Measurements from ENCODE around the gene CHCHD6.

CHCHD6 gene

DNA sequence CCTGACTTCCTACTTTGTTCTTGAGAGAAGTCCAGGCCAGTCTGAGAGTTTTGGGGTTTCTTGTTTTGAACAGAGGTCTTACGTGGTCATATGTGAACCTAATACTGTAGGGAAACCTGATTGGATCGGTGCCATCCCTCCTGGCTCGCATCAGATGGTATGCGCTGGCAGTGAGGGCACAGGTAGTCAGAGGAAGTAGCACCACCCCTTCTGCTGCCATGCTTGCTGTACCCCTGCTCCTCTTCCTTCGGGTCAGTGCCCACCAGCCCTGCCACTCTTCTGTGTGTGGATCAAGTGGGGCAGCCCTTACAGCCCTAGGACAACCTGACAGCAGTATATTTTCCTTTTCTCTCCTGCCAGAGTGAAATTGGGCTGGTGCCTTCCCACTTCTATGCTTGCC is 39.7 kb downstream of the CHCHD6 start:
- DNase-seq, result no peak

- DNase-seq, result no peak
These were observed 41.8 kb downstream of the CHCHD6 start for GRCh38 chr3:126745760-126746394.

- DNase-seq, result no peak
These were observed 42.5 kb downstream of the CHCHD6 start for GRCh38 chr3:126746395-126747177.

DNA sequence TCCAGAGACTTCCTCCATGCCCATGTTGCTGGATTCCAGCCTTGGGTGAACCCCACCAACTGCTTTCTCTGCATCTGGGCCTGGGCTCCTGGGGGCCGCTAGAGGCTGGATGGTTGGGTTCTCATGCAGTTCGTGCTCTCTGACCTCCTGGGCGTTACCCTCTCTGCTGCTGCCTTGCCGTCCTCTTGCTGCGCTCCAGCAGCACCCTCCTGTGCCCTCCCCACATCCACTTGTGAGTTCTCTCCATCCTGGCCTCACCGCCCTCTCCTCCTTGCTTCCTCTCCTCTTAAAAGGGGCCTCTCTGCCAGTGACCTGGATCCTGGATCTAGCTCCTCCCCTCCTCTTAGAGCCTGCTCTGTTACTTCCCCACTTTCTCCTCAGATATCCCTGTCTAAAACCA is 43.7 kb downstream of the CHCHD6 start:
- DNase-seq, result no peak

DNA sequence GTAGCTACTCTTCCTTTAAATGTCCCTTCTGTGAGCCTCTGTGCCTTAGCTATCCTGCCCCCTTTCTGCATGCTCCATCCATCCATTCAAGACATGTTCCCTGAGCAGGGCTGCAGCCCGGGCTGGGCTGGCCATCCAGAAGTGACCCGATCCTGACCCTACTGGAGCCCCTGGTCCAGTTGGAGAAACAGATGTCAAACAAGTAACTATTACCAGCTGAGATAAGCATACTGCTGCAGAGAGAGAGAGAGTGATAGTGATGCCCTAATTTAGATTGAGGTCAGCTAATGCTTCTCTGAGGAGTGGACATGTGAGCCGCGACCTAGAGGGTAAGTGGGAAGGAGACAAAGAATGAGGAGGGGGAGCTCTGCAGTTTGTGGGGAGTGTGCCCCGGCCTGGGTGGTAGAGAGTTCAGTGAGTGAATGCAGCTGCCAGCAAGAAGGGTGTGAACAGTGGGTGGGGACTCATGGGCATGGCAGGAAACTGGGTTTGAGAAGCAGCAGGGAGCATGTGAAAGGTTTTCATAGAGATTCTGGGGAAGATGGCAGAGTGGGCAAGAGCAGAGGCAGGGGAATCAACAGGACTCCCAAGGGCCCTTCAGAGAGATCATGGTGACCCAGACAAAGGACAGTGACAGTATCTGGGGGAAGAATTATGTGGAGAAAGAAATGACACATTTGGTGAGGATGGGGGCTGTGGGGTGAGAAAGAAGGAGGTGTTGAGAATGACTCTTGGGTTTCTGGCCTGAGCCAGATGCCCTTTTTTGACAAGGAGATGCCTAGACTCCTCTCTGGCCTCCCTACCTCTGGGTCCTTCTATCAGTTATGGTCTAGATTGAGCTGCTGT is 44.9 kb downstream of the CHCHD6 start:
- DNase-seq, result no peak

- DNase-seq, result no peak
These were observed 45.5 kb downstream of the CHCHD6 start for GRCh38 chr3:126749547-126749875.

DNA sequence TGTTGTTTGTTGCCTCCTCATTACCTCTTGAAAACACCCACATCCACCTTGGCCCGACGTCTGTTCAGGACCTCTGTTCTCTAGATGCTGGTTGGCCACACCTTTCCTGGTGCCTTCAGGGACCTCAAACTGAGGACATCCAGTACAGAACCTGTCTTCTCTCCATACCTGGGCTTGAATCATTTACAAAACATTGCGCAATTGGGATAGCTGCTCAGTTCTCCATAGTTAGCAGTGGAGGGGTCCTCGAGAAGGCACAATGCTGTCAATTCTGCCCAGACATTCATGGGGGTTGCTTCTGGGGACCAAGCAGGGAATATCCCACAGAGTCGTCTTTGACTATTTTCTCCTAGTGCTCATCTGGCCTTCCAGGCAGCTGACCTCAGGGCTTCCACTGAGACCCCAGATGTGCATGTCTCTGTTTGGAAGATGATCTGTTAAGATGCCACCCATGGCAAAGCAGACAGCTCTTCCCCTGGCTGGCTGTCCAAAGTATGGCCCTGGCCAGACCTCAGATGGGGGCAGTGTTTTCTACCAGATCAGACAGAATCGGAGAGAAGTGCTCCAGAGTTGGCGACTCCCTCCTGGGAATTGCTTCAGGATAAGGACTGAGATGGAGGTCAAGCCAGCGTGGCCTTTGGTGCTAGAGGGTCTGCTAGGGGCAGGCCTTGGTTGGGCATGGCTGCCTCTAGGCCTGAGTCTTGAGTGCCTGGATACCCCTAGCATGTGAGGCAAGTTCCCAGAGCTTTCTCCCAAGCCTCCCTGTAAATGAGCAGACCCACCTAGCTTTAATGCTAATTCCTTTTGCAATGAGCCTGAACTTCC is 46.1 kb downstream of the CHCHD6 start:
- DNase-seq, result no peak

GRCh38 chr3:126750756-126751121 is 46.7 kb downstream of the CHCHD6 start:
- no peak for DNase-seq

- DNase-seq, result no peak
These were observed 47.7 kb downstream of the CHCHD6 start for GRCh38 chr3:126751611-126752302.

DNA sequence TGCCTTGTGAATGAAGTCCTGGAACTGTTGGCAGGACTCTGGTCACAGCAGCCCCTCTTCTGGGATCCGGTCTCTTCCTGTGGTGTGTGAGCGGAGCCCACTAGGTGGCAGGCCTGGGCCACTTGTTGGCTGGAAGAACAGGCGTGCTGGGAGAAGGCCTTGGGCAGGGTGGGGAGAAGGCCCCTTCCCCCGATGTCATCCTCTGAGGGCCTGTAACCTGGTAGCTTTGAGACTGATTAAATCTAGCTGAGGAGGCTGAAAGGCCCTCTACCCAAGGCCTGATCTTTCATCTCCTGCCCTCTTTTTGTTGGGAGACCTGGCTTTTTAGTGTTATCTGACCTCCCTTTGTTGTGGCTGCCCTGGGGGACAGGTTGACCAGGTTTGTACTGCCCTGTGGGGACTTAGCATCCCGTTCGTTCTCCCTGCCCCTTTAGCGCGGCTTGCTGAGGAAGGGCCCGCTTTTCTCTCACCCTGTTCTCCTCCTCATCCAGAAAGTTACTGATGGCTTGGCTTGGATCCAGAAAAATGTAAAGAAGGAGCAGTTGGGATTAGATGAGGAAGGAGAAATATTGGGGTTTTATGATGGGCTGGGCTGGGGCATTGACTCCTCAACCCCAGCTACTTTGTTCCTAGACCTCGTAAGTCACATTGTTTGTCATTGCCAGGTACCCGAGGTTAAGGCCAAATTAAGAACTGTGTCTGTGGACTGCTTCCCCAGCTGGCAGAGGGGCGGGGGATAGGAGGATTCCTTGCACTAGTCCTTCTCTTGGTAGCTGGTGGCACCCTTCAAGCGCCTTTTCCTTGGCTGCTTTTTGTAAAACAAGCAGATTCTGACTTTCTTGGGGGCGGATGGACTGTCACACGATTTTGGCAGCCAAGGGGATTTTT is 48.5 kb downstream of the CHCHD6 start:
- DNase-seq, result peak; percentile 18 to 29

DNA sequence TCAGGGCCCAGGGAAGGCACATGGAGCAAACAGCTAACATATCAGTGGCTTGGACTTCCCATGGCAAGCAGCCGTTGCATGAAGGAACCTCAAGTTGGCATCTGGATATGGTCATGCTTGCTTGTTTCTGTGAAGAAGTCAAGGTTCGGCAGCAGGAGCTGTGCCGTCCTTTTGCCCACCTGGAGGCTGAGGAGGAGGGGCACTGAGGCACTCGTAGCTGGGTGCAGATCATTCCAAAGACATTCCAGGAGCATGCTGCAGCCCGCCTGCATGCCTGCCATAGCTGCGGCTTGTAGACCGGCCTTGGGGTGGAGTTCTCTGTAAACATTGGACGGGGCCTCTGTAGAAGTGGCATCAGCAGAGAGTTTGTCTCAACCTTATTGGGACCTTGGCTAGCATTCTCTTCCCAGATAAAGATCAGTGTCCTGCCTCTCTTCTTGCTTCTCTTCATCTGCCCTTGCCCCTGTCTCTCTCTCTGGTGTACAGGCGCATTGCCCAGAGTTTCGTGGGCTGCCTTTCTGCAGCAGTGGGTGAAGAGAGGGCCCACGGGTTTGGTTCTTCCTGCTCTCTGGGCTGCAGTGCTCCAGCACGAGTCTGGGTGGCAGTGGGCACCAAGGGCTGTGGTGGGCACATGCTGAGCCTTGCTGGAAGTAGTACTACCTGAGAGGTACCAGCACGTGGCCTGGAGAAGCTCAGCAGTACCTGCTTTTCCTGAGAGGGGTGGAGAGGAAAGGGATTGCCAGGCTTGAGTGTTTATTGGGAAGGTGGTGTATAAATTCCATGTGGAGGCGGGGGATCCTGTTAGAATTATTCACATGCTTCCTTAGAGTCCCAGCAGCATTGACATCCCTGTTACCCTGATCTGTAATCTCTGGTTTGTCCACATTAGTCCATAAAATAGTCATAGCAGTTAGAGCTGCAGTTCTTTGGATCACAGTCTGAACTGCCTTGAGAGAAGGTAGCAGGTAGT is 49.4 kb downstream of the CHCHD6 start:
- DNase-seq, result no peak

GRCh38 chr3:126755866-126756265 is 51.8 kb downstream of the CHCHD6 start:
- DNase-seq, result no peak

DNA sequence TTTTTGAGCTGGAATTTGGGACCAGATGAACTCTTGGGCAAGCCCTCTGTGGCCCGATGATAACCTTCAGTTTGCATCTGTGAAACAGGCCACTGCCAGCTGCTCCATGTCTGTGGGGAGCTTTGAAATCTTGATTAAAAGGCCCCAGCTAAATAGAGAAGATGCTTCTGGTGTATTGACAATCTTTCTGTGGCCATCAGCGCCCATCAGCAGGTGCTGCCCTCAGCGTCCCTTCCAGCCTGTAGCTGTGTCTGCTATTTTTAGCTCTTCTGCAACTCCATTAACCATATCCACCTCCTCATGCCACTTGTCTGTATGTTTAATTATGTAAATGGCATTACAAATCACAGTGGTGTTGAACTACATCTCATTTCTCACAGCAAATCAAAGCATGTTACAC is 54.0 kb downstream of the CHCHD6 start:
- no peak for DNase-seq

DNA sequence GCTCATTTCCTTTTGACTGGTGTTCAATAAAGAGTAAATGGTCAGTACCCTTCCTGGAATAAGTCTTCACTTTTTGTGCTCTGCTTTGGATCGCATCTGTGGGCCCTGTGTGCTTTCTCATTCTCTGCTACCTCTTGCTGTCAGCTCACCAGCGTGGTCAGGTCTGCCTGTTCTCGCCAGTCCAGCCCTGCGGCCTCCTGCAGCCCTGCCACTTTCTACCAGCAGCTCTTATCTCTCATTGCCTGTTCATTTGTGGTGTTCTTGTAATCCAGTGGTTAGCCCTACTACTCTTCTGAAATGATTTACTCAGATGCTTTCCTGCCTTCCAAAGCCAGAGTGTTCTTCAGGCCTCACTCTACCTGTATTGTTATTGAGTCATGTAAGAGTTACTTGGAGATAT is 54.8 kb downstream of the CHCHD6 start:
- no peak for DNase-seq

DNA sequence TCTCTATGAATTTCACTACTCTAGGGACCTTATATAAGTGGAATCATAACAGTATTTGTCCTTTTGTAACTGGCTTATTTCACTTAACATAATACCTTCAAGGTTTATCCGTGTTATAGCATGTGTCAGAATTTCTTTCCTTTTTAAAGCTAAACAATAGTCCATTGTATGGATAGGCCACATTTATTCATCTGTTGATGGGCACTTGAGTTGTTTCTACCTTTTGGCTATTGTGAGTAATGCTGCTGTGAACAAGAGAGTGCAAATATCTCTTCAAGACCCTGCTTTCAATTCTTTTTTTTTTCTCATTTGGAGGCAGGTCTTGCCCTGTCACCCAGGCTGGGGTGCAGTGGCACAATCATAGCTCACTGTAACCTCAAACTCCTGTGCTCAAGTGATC is 56.5 kb downstream of the CHCHD6 start:
- DNase-seq, result no peak

GRCh38 chr3:126763035-126763434 is 59.0 kb downstream of the CHCHD6 start:
- no peak for DNase-seq

DNA sequence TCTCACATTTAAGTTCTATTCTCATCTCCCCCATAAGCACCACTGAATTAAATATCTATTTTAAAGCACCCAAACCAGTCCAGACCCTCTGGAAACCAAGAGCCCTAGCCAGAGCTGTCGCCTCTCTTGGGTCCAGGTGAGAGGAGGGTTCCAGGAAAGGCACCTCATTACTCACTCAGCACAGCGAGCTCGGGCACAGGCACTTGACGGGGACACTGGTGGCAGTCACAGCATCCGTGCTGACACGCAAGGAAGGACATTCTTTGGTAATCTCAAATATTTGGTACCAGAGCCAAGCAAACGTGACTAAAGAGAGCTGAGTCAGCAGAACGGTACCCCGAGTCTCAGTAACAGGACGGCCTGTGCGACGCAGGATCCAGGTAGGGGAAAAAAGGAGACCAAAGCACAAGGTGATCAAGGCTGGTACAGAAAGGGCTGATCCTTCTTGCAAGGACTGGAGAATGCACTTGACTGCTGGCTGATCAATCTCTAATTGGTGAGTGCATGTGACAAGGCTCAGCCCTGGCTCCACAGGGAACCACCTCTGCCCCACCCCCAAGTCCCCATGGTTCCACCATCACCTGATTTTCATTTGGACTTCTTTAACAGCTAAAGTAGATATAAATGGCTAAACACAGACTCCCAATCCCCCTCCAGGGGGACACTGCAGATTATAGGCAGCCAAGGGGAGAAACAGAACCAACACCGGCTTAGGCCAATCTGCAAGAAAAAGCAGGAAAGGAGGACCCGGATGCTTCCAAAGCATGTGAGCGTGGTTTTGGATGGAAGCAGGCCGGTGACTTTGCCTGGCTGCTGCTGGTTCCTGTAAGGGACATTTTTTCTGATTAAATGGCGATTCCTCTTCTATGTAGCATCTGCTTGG is 61.4 kb downstream of the CHCHD6 start:
- no peak for DNase-seq

DNA sequence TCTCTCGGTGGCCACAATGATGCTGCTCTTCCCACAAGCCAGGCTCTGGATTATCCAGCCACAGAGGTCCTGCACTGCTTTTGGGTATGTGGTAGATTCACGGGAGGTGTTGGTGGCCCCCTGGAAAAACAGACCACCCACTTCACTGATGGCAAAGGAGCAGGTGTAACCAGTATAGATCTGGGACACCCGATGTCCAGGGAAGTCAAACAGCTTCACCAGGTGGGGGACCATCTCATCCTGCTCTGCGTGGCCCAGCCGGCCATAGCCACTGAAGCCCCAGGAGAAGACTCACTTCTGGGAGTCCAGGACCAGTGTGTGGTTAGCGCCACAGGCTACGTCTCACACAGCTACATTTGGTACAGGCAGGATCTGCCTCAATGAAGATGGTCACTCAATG is 62.6 kb downstream of the CHCHD6 start:
- no peak for DNase-seq

DNA sequence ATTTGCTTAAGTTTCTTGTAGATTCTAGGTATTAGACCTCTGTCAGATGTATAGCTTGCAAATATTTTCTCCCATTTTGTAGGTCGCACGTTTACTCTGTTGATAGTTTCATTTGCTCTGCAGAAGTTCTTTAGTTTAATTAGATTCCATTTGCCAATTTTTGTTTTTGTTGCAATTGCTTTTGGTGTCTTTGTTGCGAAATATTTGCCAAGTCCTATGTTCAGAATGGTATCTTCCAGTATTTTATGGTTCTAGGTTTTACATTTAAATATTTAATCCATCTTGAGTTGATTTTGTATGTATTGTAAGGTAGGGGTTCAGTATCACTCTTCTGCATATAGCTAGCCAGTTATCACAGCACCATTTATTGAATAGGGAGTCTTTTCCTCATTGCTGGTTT is 64.9 kb downstream of the CHCHD6 start:
- DNase-seq, result no peak
